HG02885 (cell line): Measurements from ENCODE around the gene RBM42.
A peak's percentile ranks its signal among the peaks of the same experiment; 100 is the strongest.
"Not testable (repeated sequence)": the region's sequence is repeated elsewhere in the genome, so short reads cannot be mapped to it uniquely, and the experiment has no call there.

ENCODE experiments used
- ATAC-seq: cut with Tn5 transposase; IDR thresholded peaks from one replicate; pipeline ENCODE4 v1.9.1; 2021; ENCODE audit warnings: mild to moderate bottlenecking; ENCODE audit not compliant: unreplicated experiment, poor library complexity

Gene RBM42

GRCh38 chr19:35645680-35646511 is 17.1 kb downstream of the RBM42 start:
- ATAC-seq, result no peak

- peak; percentile 60 for ATAC-seq
These were observed 19.5 kb downstream of the RBM42 start, which contains the start of gene COX6B1 for GRCh38 chr19:35648017-35648961. TSS of gene COX6B1 (plus strand) at chr19:35648323. CDS start at chr19:35651244, 2,921 bp downstream.

- ATAC-seq, result no peak
These were observed 21.7 kb downstream of the RBM42 start for GRCh38 chr19:35650581-35650980.

- ATAC-seq, result not testable (repeated sequence)
These were observed 26.0 kb downstream of the RBM42 start for GRCh38 chr19:35654828-35655227.

- ATAC-seq, result no peak
These were observed 26.8 kb downstream of the RBM42 start for GRCh38 chr19:35655600-35655999.

GRCh38 chr19:35656700-35657099 is 27.9 kb downstream of the RBM42 start:
- no peak for ATAC-seq

- no peak for ATAC-seq
These were observed 29.3 kb downstream of the RBM42 start for GRCh38 chr19:35657904-35658700.

- no peak for ATAC-seq
These were observed 33.1 kb downstream of the RBM42 start for GRCh38 chr19:35661995-35662340.

GRCh38 chr19:35663981-35664380 is 35.1 kb downstream of the RBM42 start:
- ATAC-seq, result no peak

GRCh38 chr19:35665157-35665556 is 36.3 kb downstream of the RBM42 start:
- ATAC-seq, result no peak

GRCh38 chr19:35665604-35666003 is 36.8 kb downstream of the RBM42 start:
- ATAC-seq, result no peak

- ATAC-seq, result no peak
These were observed 37.5 kb downstream of the RBM42 start, which contains the start of gene UPK1A for GRCh38 chr19:35666251-35666913. TSS of gene UPK1A (plus strand) at chr19:35666517. CDS start at chr19:35666813, 296 bp downstream.

GRCh38 chr19:35669566-35669965 is 40.7 kb downstream of the RBM42 start:
- no peak for ATAC-seq

- ATAC-seq, result no peak
These were observed 41.1 kb downstream of the RBM42 start for GRCh38 chr19:35669974-35670373.

GRCh38 chr19:35670686-35671085 is 41.9 kb downstream of the RBM42 start:
- no peak for ATAC-seq

- no peak for ATAC-seq
These were observed 43.0 kb downstream of the RBM42 start for GRCh38 chr19:35671818-35672217.

GRCh38 chr19:35673121-35673804 is 44.4 kb downstream of the RBM42 start:
- ATAC-seq, result no peak

GRCh38 chr19:35675589-35676140 is 46.8 kb downstream of the RBM42 start:
- ATAC-seq, result no peak
